K562 (cell line): ENCODE results near the gene LMX1B. TPM values are rescaled to one million over a fixed set of nuclear protein-coding genes. Genes with fewer than 3 reads are reported as not detected.

Experiments used
- ATAC-seq: fragments of 200-7000 bp; cut with Tn5 transposase; 3 replicates; pipeline ENCODE4 v1.9.1; 2020; ENCODE audit warnings: moderate library complexity
- BruUV-seq: library from RNA; stranded (reverse); fragments of 400-500 nt; replicated peaks from 2 replicates; lab custom pipeline; 2021; lab: Mats Ljungman, UMichigan
- CTCF ChIA-PET: fragments of 300-600 bp; formaldehyde crosslinking; extraction: SDS; loops from one replicate; lab custom pipeline; 2021; ENCODE audit warnings: low intra/inter-chr PET ratio; lab: Yijun Ruan, JAX
- POLR2A ChIA-PET: fragments of 300-600, 350-650 bp; sonication (Branson Sonifier 250); formaldehyde crosslinking; extraction: SDS; loops from one replicate; lab custom pipeline; 2021; ENCODE audit warnings: antibody characterized with exemption, inconsistent platforms; lab: Yijun Ruan, JAX
- DNase-seq, 4 experiments: peaks; one replicate each; pipeline versions ENCODE4 v3.0.0 to v3.0.0-alpha.2; 2011 to 2018; ENCODE audit warnings: low spot score in 3 of 4, mixed read lengths in 3 of 4; ENCODE audit errors: extremely low read depth in 1 of 4
- FAIRE-seq: peaks from 2 replicates; lab custom pipeline; 2011; peaks lifted over from hg19 to GRCh38; lab: Jason Lieb, UNC
- H2AFZ ChIP-seq: 2 replicates; pipeline ENCODE4 v1.6.0; 2011; ENCODE audit warnings: low read depth, low read length, control low read depth, inconsistent platforms
- H3K27ac ChIP-seq: fragments of 200-600 bp; 3 replicates; pipeline ENCODE4 v1.8.0; 2011; ENCODE audit warnings: low read depth, mild to moderate bottlenecking, control low read depth, inconsistent platforms, low read length, moderate library complexity, mixed read lengths; ENCODE audit errors: extremely low read depth
- H3K27me3 ChIP-seq, 2 experiments: fragments of 300-600 bp in 1 of 2; 2 replicates in 1 of 2; 3 replicates in 1 of 2; pipeline versions ENCODE4 v1.6.0 to v1.8.0; 2011; ENCODE audit warnings: inconsistent platforms in 2 of 2, low read length in 2 of 2, mild to moderate bottlenecking in 1 of 2, mixed read lengths in 1 of 2, moderate library complexity in 1 of 2; ENCODE audit not compliant: control insufficient read depth in 2 of 2, insufficient read depth in 2 of 2
- H3K36me3 ChIP-seq: fragments of 300-600 bp; 3 replicates; pipeline ENCODE4 v1.8.0; 2011; ENCODE audit warnings: mild to moderate bottlenecking, low read length, inconsistent platforms; ENCODE audit not compliant: control insufficient read depth, insufficient read depth
- H3K4me1 ChIP-seq, 2 experiments: fragments of 200-600 bp in 1 of 2; replicated peaks in 1 of 2; 2 replicates in 1 of 2; 3 replicates in 1 of 2; pipeline versions ENCODE4 v1.5.1 to v1.8.0; 2011; ENCODE audit warnings: inconsistent platforms in 2 of 2, low read length in 2 of 2, mild to moderate bottlenecking in 1 of 2, mixed read lengths in 1 of 2, moderate library complexity in 1 of 2; ENCODE audit not compliant: control insufficient read depth in 2 of 2, insufficient read depth in 2 of 2
- H3K4me2 ChIP-seq: 2 replicates; pipeline ENCODE4 v1.6.1; 2011; ENCODE audit warnings: low read length, control low read depth, inconsistent platforms, mixed read lengths; ENCODE audit not compliant: insufficient read depth
- H3K4me3 ChIP-seq: fragments of 200-600 bp; sonication (generic), shearing (Covaris generic); 2 replicates; pipeline ENCODE4 v1.5.1; 2016; ENCODE audit warnings: control low read depth, inconsistent platforms
- H3K79me2 ChIP-seq: fragments of 200-600 bp; 3 replicates; pipeline ENCODE4 v1.8.0; 2011; ENCODE audit warnings: low read length, inconsistent platforms; ENCODE audit not compliant: control insufficient read depth, insufficient read depth
- H3K9ac ChIP-seq, 2 experiments: 2 replicates each; pipeline versions ENCODE4 v1.6.0 to v1.6.1; 2011; ENCODE audit warnings: low read depth in 2 of 2, low read length in 2 of 2, control low read depth in 1 of 2, inconsistent platforms in 1 of 2, mild to moderate bottlenecking in 1 of 2, mixed read lengths in 1 of 2; ENCODE audit not compliant: insufficient read depth in 1 of 2
- H3K9me1 ChIP-seq: one replicate; pipeline ENCODE4 v1.6.0; 2011; ENCODE audit warnings: inconsistent platforms, mild to moderate bottlenecking, low read length, moderate library complexity; ENCODE audit not compliant: control insufficient read depth, insufficient read depth
- H3K9me3 ChIP-seq: replicated peaks from 2 replicates; pipeline ENCODE4 v1.5.1; 2011; ENCODE audit warnings: low read depth, low read length, inconsistent platforms; ENCODE audit not compliant: control insufficient read depth, insufficient read depth
- H4K20me1 ChIP-seq: replicated peaks from 2 replicates; pipeline ENCODE4 v1.6.1; 2011; ENCODE audit warnings: low read length, inconsistent platforms, mixed read lengths; ENCODE audit not compliant: control insufficient read depth, insufficient read depth
- CCAR2 ChIP-seq: fragments of 200-400 bp; formaldehyde crosslinking; IDR thresholded peaks from 2 replicates; pipeline ENCODE4 v1.6.1; 2017; ENCODE audit warnings: mild to moderate bottlenecking, low read depth, low read length
- CSDE1 ChIP-seq, 2 experiments: fragments of 450-650 bp; IDR thresholded peaks; 2 replicates each; pipeline ENCODE4 v1.6.1; 2016; ENCODE audit warnings: mild to moderate bottlenecking in 1 of 2
- DPF2 ChIP-seq: fragments of 450-650 bp; IDR thresholded peaks from 2 replicates; pipeline ENCODE4 v1.6.1; 2016
- ESRRA ChIP-seq: fragments of 450-650 bp; IDR thresholded peaks from 2 replicates; pipeline ENCODE4 v1.6.1; 2014; ENCODE audit warnings: low read depth, mild to moderate bottlenecking, moderate library complexity, borderline replicate concordance
- KLF6 ChIP-seq: fragments of 250-450 bp; sonication (Bioruptor Pico); IDR thresholded peaks from 2 replicates; pipeline ENCODE4 v1.4.0; 2020; ENCODE audit warnings: mild to moderate bottlenecking, moderate library complexity, borderline replicate concordance
- WGBS: fragments of 100-300 bp; shearing (Covaris generic); methylation state at CpG from one replicate; pipeline ENCODE4 v1.1.6; 2016; ENCODE audit warnings: low coverage, mixed read lengths; ENCODE audit not compliant: insufficient coverage; ENCODE audit errors: missing lambda C conversion rate; 5-methylcytosine and 5-hydroxymethylcytosine counted together
- in situ Hi-C: fragments of 300-500 bp; cut with MboI; formaldehyde crosslinking; loops from 4 replicates; pipeline ENCODE4 v1.15.0; 2018; ENCODE audit warnings: inconsistent platforms, mixed read lengths
- intact Hi-C: fragments of 100-400 bp; cut with micrococcal nuclease; formaldehyde crosslinking; loops from 2 replicates; pipeline ENCODE4 v1.14.2; 2022
- polyA plus RNA-seq, 8 experiments: library from polyadenylated mRNA; depleted of rRNA in 4 of 8; stranded (reverse) in 5 of 8; unstranded in 3 of 8; fragments of >200 nt; fragmentation: Nextera tagmentation in 2 of 8; fragmentation: Illumina TruSeq in 1 of 8; extraction: Ambion mirVana in 2 of 8; extraction: Trizol in 1 of 8; gene quantifications; 2 replicates each; pipeline versions ENCODE4 v1.2.1 to v1.2.3, GENCODE V29; 2011 to 2014; ENCODE audit warnings: inconsistent platforms in 1 of 8, missing spikeins in 1 of 8
- total RNA-seq, 7 experiments: library from RNA; depleted of rRNA in 6 of 7; stranded (reverse); fragments of >200 nt in 6 of 7; fragmentation: Illumina TruSeq in 2 of 7; extraction: Trizol in 2 of 7; gene quantifications; 2 replicates each; pipeline versions ENCODE4 v1.2.1 to v1.2.3, GENCODE V29; 2011 to 2021; ENCODE audit warnings: low replicate concordance in 1 of 7
- TF ChIP-seq, protein P1 (sequence below): sonication (generic); formaldehyde crosslinking; IDR thresholded peaks from 2 replicates; pipeline ENCODE4 v1.8.1; 2023; ENCODE audit warnings: mild to moderate bottlenecking, missing genetic modification reagents

The LMX1B gene
- total and polyA plus RNA-seq, 9 of the 15 experiments (the other 6 are each of a cell fraction or from before 2014, with no cell fraction given), result not detected

DNA sequence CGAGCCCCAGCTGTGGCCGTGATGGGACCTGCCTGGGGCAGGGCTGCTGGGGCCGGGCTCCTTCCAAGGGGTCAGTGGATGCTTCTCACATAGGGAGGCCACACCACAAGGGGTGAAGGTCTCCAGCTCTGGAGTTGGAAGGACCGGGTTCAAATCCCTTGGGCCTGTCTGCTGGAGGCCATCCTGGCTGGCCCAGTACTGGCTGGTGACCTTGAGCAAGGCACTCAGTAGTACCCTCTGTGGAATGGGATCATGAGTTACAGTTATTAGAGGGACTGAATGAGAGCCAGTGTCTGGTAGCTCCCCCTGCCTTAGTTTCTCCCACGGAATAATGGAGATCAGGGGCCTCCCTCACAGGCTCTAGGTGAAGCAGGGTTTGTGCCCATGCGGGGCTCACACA lies 58.3 kb downstream of the LMX1B start:
- Histone ChIP-seq H4K20me1 (peaks cover 4% of the 10 kb centered on the region), H3K4me1 (peaks cover 0 to 8% of the 10 kb centered on the region in 2 experiments; a peak in 1 of 5 replicates), H3K9me3 (no peaks in the 10 kb centered on the region), H3K27ac (no peak overlapping the region), H3K4me3 (no peak overlapping the region), H3K36me3 (no peaks in the 10 kb centered on the region), H2AFZ (no peak overlapping the region), H3K4me2 (no peak overlapping the region), H3K9me1 (no peaks in the 10 kb centered on the region), H3K9ac (no peak overlapping the region), H3K27me3 (peaks cover 28 to 86% of the 10 kb centered on the region in 2 experiments; a peak in 4 of 5 replicates), H3K79me2 (no peaks in the 10 kb centered on the region)
- POLR2A ChIA-PET, result interaction anchor here (0.6 kb wide), 1 partner anchor 495 kb away, joined by 4 read pairs; no protein-coding TSS in a partner anchor
- intact Hi-C loops, result no loop called here
- BruUV-seq, result no TSS peak
- DNase-seq (no peak), FAIRE-seq (no peak), ATAC-seq (no peak)
- 5% methylated on average over 6 of the region's 6 CpGs for WGBS
- TF ChIP-seq ESRRA (peak; percentile 86), DPF2 (no peak), KLF6 (no peak), CSDE1 (IDR thresholded peaks at IDR 0.05) (no peak), CCAR2 (no peak)
- TF ChIP-seq, protein P1, sequence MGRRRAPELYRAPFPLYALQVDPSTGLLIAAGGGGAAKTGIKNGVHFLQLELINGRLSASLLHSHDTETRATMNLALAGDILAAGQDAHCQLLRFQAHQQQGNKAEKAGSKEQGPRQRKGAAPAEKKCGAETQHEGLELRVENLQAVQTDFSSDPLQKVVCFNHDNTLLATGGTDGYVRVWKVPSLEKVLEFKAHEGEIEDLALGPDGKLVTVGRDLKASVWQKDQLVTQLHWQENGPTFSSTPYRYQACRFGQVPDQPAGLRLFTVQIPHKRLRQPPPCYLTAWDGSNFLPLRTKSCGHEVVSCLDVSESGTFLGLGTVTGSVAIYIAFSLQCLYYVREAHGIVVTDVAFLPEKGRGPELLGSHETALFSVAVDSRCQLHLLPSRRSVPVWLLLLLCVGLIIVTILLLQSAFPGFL (CRISPR knock-in tag), result no peak
- in situ Hi-C loops, result no loop called here
- CTCF ChIA-PET, result interaction anchor here (0.7 kb wide), 1 partner anchor 12 kb away, joined by 3 read pairs; no protein-coding TSS in a partner anchor
